ENCODE data around the gene HOXB5. TPM values are rescaled to one million over a fixed set of nuclear protein-coding genes. Genes with fewer than 3 reads are reported as not detected.

HOXB5 gene
- total RNA-seq: 3.9 TPM
- long read RNA-seq, transcript HOXB5-201 (2 exons, 2,041 nt): major isoform, 5 of 8 reads
- long read RNA-seq, partial matches to known transcripts: 0 of 8 reads
- long read RNA-seq, other reads (novel, unspliced or antisense): 3 of 8 reads

DNA sequence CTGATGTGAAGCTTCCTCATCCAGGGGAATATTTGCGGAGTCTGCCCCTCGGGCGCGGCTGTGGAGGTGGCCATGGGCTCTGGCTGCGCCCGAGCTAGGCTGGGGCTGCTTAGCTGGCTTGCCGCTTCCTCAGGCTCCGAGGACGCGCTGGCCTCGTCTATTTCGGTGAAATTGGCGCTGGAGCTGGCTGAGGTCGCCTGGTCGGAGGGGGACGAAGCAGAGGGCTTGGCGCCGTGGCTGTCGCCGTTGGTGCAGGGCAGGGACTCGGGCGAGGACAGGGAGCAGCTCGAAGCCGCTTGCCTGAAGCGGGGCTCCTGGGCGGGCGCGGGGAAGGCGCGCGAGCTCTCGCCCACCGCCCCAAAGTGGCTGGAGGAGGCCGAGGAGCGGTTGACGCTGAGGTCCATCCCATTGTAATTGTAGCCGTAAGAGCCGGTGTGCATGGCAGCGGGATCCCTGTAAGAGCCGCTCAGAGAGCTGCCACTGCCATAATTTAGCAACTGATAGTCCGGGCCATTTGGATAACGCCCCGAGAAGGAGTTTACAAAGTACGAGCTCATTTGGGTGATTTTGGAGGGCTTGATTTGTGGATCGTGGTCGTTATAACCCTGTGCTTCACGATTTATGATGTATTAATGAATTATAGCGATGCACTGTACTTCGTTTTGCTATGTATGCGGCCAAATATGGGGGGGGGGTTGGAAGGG, at the start of gene HOXB5:
Gene HOXB5, minus strand, starts transcription at position 654 of the 704 bp plus-strand sequence. Its CDS starts 97 bp downstream, at position 557.
- Histone ChIP-seq H3K9me3 (no peaks in the 10 kb centered on the region), H3K36me3 (peaks cover 5% of the 10 kb centered on the region), H3K27me3 (ENCODE audit: low read depth) (peaks cover 84% of the 10 kb centered on the region), H3K4me3 (peak within 1 kb of the TSS; percentile 63), H3K4me1 (peaks cover 38% of the 10 kb centered on the region), H3K27ac (peak within 1 kb of the TSS; percentile 81)
- intact Hi-C loops (cut with DNase I): no loop called here
- ATAC-seq: no peak
- TF ChIP-seq, protein P1, sequence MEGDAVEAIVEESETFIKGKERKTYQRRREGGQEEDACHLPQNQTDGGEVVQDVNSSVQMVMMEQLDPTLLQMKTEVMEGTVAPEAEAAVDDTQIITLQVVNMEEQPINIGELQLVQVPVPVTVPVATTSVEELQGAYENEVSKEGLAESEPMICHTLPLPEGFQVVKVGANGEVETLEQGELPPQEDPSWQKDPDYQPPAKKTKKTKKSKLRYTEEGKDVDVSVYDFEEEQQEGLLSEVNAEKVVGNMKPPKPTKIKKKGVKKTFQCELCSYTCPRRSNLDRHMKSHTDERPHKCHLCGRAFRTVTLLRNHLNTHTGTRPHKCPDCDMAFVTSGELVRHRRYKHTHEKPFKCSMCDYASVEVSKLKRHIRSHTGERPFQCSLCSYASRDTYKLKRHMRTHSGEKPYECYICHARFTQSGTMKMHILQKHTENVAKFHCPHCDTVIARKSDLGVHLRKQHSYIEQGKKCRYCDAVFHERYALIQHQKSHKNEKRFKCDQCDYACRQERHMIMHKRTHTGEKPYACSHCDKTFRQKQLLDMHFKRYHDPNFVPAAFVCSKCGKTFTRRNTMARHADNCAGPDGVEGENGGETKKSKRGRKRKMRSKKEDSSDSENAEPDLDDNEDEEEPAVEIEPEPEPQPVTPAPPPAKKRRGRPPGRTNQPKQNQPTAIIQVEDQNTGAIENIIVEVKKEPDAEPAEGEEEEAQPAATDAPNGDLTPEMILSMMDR (IDR thresholded peaks at IDR 0.05): no peak
- no peak for DNase-seq

- no peak for DNase-seq
- TF ChIP-seq, protein P1 (IDR thresholded peaks at IDR 0.05): no peak
- H3K9me3 ChIP-seq: no peaks in the 10 kb centered on the region
These were observed 49.5 kb upstream of the HOXB5 start for GRCh38 chr17:48642843-48643696.

GRCh38 chr17:48642059-48642842, 48.7 kb upstream of the HOXB5 start:
- no peak for ATAC-seq
- intact Hi-C loops (cut with DNase I): no loop called here
- peaks cover 99% of the 10 kb centered on the region for H3K27me3 ChIP-seq (ENCODE audit: low read depth)
- no peaks in the 10 kb centered on the region for H3K36me3 ChIP-seq
- DNase-seq: no peak
- TF ChIP-seq, protein P1 (IDR thresholded peaks at IDR 0.05): no peak
- H3K4me1 ChIP-seq: peaks cover 7% of the 10 kb centered on the region
- no peak overlapping the region for H3K4me3 ChIP-seq
- H3K9me3 ChIP-seq: no peaks in the 10 kb centered on the region
- H3K27ac ChIP-seq: no peak overlapping the region

More at GRCh38 chr17:48642843-48643696, 49.5 kb upstream of the HOXB5 start:
- no peak overlapping the region for H3K27ac ChIP-seq
- no peak overlapping the region for H3K4me3 ChIP-seq
- ATAC-seq: no peak
- no peaks in the 10 kb centered on the region for H3K36me3 ChIP-seq
- peaks cover 99% of the 10 kb centered on the region for H3K27me3 ChIP-seq (ENCODE audit: low read depth)
- intact Hi-C loops (cut with DNase I): no loop called here
- H3K4me1 ChIP-seq: peaks cover 13% of the 10 kb centered on the region

GRCh38 chr17:48641541-48642058, 48.0 kb upstream of the HOXB5 start:
- intact Hi-C loops (cut with DNase I): no loop called here
- Histone ChIP-seq H3K27ac (no peak overlapping the region), H3K4me3 (no peak overlapping the region), H3K9me3 (no peaks in the 10 kb centered on the region), H3K27me3 (ENCODE audit: low read depth) (peaks cover 100% of the 10 kb centered on the region), H3K4me1 (peaks cover 3% of the 10 kb centered on the region), H3K36me3 (no peaks in the 10 kb centered on the region)
- TF ChIP-seq, protein P1 (IDR thresholded peaks at IDR 0.05): no peak
- ATAC-seq (no peak), DNase-seq (no peak)

DNA sequence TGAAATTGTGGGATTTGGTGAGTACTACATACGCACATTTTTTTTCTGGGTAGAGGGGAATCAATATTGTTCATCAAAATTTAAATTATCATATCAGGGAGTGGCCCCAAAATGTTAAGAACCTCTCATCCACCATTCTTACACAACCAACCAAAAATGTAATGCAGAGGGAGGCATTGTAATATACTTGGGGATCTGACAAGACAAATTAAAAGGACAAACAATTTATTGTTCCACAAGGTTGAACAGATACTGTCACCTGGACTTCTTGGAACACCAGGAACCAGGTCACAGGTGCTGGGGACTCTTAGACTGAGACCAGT, 47.2 kb upstream of the HOXB5 start:
- Histone ChIP-seq H3K36me3 (no peaks in the 10 kb centered on the region), H3K4me3 (no peak overlapping the region), H3K27me3 (ENCODE audit: low read depth) (peaks cover 100% of the 10 kb centered on the region), H3K27ac (no peak overlapping the region), H3K9me3 (no peaks in the 10 kb centered on the region), H3K4me1 (no peaks in the 10 kb centered on the region)
- DNase-seq: no peak
- no peak for ATAC-seq
- TF ChIP-seq, protein P1 (IDR thresholded peaks at IDR 0.05): no peak
- intact Hi-C loops (cut with DNase I): no loop called here
